ENCODE results near the gene REEP3.

REEP3 gene

DNA sequence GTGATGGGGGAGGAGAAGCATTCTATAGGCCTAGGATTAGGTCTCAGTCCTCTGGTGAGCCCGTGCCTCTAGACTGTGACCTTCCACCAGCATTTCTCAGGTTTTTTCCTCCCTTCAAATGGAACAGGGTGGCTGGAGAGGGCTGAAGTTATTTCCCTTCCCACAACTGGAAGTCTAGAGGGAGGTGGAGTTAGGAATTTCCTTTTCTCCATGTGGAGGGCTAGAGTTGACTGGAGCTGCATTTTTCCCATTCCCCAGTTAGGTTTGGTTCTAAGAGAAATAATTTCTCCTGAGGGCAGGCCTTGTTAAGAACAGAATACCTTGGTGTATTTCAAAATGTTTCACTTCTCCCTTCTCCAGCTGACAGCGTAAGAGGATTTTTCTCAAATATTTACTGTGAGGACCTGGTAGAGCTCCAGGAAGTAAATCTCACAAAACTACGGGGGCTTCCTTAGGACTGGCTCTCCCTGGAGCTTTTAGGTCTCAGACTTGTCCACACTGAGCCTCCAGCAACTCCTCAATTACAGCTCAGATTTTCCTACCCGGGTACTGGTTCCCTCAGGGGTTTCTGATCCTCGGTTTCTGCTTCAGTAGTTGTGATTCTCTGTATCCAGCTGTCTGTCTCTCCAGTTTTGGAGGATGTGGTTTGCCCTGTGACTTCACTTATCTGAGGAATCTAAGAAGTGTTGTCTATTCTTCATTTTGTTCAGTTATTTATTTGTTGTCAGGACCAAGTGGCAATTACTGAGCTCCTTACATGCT lies 6.0 kb upstream of the REEP3 start:
- no peak for DNase-seq

DNA sequence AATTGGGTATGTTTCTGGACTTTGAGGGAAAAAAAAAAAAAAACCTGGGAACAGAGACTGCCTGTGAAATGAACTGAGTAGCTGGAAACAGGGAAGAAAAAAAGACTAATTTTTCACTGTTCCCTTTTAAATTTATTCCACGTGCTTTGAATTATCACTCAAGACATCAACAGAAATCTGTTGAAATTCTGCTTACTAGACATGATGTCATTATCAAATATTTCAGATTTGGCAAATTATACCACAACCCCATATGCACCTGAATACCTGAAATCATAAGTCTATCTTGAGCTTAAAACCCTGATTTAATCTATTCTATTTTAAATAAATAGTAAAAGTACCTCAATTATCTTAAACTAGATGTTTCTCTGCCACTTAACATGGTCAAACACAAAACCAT lies 5.0 kb upstream of the REEP3 start:
- DNase-seq = no peak

DNA sequence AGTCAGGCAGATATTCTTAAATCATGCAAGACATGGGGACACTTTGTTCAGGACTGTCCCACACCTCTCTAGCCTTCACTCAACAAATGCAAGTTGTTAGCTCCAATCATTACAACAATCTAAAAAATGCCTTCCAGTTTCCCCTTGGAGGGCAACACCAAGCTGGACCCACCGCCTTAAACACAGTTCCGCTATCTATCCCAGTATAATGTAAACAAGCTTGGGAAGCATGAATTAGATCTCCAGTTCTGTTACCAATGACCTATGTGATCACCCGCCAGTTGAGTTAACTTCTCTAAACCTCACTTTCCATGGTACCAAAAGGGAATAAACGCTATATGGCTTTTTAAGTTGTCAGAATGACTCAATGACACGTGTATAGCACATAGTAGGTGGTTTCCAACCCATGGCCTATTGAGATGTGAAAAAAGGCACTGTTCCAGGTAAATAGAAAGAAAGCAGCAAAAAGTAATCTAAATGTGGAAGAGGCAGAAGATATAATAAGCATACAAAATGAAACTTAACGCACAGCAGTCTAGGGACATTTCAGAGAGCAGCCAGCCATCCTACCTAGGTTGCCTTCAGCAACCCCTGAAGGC lies 2.4 kb upstream of the REEP3 start:
- DNase-seq = no peak

DNA sequence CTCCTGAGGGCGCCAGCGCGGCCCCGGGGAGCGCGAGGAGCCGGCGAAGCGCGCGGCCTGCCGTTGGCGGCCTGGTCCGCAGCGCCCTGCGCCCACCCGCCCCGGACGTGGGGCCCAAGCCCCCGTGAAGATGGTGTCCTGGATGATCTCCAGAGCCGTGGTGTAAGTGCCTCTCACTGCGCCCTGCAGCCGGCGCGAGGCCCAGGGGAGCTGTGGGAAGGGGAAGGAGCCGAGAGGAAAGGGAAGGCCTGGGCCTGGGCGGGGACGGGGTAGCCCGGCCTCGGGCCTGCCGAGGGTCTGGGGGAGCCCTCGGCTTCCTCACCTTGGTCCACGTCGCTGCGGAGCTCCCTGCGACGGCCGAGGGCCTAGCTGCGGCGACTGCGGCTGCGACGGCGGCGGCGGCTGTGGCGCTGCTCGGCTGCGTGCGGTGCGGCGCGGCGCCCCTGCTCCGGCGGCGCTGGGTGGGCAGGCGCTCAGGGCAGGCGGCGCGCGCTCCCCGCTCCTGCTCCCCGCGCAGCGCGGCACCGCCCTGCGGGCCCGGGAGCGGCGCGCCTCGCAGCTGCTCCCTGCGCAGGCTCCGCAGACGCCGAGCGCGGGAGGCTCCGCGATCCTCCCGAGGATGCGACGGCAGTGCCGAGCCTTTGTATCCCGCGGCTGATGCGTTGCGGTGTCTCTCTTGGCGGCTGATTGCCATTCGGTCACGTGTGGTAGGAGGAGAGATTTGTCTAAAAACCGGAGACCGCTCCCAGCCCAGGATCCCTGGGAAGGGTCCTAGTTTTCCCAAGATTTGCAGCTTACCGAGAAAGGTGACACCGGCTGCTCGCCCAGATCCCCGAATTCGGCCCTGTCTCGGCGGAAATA lies 445 bp downstream of the REEP3 start:
- peak; percentile 50 for DNase-seq

DNA sequence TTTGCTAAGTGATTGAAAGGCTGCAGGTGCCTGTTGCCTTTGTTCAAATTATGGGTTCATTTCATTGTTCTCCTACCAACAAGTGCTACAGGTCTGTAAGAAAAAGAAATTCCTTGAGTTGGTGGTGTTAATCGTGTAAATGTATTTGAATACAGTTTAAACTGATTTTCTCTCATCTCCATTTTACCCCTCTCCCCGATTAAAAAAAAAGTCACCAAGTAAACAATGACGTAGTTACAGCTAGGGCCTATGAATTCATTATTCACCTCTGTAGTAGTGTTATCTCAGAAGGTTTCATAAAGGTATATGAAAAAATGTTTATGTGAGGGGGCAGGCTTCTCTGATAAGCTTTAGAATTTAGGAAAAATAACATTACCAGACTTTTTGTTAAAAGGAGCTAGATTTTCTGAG lies 1.1 kb downstream of the REEP3 start:
- DNase-seq = no peak

DNA sequence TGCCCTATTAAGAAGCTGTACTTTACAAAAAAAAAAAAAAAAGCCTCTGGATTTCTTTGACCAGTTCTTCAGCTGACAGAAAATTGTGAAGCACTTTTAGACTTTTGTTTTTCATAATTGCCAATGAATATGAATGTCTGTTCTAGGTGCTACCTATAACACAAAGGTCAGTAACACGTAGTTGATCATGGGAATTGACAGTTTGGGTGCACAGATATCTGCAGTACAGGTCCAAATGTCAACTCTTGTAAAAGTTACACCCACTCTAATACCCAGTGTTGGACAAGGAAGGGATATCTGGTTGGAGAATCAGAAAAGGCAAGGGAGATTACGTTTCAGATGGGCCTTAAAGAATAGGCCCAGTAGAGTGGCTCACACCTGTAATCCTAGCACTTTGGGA lies 1.8 kb downstream of the REEP3 start:
- DNase-seq = no peak

DNA sequence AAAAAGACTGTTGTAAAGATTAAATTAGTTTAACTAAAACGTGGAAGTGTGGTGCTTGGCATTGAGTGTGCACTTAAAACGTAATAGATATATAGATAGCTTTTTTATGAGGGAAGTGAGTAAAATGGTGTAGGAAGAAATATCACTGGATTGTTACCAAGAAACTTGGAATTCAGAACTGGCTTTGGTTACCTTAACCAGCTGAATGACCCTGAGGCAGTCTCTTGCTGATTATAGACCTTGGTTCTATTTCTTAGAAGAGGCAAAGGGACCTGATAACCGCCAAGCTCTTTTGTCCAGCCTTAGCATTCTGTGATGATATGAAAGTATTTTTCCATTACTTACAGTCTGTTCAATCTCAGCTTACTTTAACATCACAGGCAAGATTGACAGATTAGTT lies 3.8 kb downstream of the REEP3 start:
- no peak for DNase-seq

DNA sequence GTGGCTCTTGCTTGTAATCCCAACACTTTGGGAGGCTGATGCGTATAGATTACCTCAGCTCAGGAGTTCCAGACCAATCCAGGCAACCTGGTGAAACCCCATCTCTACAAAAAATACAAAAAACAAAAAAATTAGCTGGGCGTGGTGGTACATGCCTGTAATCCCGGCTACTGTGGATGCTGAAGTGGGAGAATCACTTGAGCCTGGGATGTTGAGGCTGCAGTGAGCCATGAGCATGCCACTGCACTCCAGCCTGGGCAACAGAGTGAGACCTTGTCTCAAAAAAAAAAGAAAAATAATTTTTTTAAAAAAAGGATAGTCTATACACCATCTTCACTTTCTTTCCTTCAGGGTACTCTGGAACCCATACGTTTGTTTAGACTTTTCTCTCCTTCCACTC lies 6.2 kb downstream of the REEP3 start:
- no peak for DNase-seq

DNA sequence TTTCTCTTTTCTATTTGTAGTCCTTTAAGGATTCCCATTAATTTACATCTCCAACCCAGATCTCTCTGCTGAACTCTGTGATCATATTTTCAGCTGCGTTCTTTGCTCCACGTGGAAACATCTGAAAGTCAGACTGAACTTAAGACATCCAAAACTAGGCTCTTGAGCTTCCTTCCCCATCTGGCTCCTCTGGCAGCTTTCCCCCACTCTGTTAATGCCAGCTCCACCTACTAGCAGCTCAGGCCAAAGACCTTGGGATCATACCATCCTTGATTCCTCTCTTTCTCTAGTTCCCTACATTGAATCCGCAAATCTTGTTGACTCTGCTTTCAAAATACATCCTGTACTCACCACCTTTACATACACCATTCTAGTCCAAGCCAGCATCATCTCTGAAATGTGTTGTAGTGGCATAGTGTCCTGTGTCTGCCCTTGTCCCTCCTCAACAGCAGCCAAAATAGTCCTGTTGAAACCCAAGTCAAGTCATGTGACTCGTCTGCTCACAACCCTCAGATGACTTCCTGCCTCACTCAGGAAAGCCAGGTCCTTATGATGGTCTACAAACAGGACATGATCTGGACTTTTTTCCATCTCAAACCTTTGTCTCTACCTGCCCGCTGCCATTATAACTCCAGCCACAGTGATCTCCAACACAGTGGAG lies 7.0 kb downstream of the REEP3 start:
- no peak for DNase-seq

DNA sequence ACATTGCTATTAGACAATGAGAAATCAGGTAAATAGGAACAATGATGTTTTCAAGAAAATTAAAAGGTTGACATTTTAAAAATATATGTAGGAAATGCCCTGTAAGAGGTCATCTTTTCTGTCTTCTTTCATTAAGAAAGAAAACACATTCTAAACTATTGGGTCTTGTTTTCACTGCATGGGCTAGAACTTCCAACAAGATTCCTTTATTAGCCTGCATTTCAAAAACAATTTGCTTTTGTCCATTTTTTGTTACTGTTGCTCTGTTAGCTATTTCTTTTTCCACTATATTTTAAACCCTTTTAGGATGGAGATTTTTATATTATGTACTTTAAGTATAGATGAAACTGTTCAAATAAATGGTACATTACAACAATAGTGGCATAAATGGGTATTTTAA lies 9.2 kb downstream of the REEP3 start:
- no peak for DNase-seq

DNA sequence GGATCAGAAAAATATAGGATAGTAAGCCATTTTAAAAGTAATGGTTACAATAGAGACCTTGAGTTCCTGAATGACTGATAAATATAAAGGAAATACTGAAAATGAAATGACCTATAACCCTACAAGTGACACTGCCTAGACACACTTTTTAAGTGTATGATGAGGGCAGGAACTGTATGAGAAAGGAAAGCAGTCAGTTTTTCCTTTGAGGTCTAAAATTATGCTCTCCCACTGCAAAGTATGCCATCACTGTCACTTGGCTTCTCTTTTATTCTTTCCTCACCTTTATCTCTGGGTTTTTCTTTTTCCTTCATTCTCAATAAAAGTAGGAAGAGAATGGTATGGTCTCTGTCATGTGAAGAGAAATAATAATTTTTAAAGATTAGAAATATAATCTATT lies 13.5 kb downstream of the REEP3 start:
- no peak for DNase-seq

DNA sequence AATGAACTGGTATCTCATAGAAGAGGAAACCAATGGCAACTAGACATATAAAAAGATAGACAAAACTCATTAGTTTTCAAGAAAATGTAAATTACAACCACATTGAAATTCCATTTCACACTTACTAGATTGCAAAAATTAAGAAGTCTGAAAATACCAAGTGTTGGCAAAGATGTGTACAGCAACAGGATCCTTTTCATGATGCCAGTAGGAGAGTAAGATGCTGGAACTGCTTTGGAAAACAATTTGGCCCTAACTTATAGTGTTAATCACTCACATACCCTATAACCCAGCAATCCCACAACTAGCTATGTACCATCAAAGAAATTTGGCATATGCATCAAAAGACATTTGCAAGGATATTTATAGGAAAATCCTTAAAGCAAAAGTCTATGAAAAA lies 15.5 kb downstream of the REEP3 start:
- no peak for DNase-seq

DNA sequence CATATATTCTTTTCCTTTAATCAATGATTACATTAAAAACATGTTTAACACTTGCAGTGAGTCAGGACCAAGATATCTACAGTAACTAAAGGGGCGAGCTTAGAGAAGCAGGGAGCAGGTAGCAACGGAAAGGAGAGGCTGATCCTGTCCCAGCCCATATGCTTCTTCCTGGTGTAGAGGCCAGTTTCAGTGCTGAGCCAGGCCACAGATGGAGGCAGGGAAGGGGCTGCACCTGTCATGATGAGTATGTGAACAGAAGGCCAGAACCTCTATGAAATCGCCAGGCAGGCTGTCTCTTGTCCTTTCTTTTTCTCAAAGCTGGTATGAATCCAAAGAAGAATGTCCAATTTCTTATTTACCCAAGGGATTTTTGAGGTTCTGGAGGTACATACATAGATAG lies 16.3 kb downstream of the REEP3 start:
- no peak for DNase-seq

DNA sequence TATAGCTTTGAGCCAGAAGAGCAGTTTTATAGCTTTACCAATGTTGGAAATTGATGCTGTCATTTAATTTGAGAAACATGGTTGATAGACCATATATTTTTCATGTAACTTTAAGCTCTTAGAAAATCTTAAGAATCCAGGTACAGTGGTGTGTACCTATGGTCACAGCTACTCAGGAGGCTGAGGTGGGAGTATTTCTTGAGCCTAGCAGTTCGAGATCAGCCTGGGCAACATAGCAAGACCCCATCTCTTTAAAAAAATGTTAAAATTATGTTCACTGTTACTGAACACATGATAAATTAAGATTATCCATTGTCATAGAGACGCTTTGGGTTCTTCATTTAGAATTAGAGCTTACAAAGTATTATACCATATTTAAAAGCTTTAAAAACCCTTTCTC lies 18.2 kb downstream of the REEP3 start:
- DNase-seq = no peak

DNA sequence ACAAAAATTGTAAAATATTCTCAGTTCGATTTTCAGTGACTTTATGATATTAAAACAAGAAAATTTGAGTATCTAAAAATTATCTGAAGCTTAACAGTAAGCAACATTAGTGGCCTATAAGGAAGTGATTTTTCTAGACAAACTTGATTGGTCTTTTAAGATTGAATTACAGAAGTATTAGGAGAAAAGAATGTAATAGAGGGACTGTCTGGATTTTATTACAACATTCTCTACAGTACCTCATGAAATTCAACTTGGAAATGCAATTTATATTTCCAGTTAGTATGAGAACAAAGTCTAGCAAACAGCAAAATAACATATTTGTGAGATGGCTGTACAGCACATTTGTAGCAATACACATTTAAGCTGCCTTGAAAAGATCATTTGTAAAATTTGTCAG lies 18.8 kb downstream of the REEP3 start:
- no peak for DNase-seq

DNA sequence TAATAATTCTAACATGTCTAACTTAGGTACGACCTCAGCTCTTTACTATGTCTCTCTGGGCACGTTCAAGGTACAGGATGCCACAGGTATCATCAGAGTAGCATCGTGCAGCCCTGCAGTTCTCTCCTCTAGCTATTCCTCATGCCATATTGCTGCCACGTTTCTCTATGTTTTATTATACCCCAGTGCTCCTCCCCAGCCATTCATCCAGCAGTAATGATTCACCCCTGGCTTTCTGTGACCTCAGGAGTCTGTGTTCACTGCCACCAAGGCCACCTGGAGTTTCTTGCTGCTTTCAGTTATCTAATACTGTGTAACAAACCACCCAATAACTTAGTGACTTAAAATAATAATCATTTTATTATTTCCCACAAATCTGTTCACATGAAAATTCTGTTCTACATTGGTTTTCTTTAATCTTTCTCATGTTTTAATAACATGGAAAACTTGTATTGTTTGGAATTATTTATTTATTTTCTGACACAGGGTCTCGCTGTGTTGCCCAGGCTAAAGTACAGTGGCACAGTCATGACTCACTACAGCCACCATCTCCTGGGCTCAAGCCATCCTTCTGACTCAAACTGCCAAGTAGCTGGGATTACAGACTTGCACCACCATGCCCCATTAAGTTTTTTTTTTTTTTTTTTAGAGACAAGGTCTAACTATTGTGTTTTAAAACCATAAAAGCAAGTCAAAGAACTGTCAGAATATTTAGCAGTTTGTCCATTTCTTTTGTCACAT lies 21.8 kb downstream of the REEP3 start:
- DNase-seq = no peak

DNA sequence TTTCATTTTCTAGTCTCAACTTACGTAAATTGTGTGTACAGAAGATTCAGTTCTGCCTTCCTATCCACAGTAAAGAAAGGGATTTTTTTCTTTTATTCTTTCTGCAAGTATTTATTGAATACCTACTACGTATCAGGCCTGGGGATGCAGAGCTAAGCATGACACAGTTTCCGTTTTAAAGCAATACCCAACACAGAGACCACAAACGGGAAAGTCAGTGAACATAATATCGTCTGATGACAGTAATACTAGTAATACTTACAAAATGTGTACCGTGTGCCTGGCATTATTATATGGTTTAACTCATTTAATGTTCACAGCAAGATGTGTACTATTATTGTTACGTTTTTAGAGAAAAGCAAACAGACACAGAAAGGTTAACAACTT lies 22.4 kb downstream of the REEP3 start:
- no peak for DNase-seq

DNA sequence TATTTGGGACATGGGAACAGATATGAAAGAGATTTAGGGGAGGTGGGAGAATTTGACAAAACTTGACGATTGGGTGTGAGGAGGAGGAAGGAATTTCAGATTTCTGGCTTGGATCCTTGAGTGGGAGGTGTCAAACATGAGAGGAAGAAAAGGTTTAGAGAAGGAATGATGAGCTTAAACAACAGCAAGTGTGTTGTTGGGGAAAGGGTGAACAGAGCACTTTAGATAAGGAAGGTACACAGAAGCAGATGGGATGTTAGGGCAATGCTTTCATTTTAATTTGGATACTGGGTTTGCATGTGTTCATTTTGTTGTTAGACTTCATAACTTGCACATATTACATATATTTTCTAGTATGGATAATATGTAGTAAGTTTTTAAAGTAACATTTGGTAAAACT lies 23.2 kb downstream of the REEP3 start:
- no peak for DNase-seq

DNA sequence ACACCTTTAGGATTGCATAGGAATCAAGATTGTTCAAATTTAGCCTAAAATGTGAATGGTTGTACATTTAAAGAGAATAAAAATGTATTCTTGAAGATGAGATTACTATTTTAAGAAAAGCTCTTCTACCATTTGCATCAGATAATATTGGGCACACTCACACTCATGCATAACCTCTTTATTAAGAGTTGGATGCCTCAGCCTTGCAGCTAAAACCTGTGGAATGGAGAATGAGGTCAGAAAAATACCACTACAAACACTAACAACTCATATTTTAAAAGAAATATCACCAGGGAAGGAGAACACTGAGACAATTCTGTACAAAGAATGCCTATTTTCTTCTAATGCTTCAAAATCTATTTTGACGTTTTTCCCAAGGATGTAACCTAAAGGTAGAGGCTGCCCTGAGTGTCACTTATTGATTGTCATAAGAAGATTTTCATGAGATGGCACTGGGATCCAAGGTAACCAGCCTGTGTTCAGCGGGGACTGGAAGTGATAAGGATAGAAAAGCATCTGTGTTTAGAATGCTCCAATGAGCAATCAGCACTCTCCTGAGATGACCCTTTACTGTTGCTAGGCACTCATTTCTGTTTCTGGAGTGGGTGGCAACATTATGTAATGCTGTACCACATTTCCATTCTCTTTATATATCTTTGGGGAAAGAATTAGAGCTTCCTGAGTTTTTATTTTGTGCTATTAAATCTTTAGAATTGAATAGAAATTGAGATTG lies 26.6 kb downstream of the REEP3 start:
- DNase-seq = no peak

DNA sequence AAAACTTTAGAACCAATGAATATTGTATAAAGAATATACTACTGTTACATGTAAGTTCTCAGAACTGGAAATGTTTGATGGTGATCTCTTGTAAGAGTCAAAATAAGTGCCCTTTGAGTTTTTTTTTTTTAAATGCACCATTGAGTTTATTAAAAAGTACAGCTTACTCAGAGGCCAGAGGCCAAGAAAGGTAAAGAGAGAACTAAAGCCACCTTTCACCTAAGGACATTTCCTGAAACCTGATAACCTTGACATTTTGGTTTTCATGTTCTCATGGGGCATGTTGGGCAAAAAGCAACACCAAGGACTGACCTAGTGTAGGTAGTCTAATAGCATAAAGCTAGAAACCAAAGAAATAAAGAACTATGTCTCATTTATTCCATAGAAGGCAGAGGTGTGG lies 27.7 kb downstream of the REEP3 start:
- no peak for DNase-seq

DNA sequence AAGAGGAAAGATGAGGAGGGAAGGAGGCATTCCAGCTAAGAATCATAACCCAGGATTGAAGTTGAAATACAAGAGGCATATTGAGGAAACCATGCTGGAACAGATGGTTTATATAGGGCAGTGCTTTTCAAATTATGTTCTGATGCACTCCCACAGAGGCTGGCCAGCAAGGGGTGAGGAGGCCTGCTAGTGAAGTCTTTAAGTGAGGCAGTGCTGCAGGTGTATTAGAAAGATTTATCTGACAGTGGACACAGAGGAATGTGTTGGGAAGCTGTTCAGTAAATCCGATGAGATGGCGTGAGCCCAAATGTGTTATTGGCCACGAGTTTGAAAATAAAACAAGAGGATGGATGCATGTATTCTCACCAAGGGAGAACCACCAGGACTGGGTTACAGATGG lies 28.6 kb downstream of the REEP3 start:
- DNase-seq = no peak

DNA sequence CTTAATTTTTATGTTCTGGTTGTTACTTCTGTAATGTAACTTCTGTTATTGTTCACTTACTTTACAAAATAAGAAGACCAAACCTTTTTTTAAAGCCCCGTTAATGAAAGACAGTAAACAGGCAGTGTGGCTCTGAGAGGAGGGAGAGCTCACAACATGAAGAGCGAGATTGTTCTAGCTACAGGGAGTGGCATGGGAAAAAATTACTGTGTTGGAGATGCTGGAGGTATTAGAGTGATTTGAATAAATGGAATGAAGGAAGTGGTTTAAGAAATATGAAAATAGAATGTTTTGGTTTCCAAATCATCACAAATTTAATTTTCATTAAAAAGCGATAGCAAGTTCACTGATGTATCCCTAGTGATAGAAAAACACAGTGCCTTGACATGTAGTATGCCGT lies 31.8 kb downstream of the REEP3 start:
- DNase-seq = no peak

Measured in stimulated activated CD4-positive, alpha-beta T cell treated with anti-CD3 and anti-CD28 coated beads, Interleukin-1b, Interleukin-23, amount 100 ng/mL, for 48 hours (primary cell).